ENCODE results near the gene LGALS7. TPM values are rescaled to one million over a fixed set of nuclear protein-coding genes. Genes with fewer than 3 reads are reported as not detected.
"Not testable (repeated sequence)": the region's sequence is repeated elsewhere in the genome, so short reads cannot be mapped to it uniquely, and the experiment has no call there.

The LGALS7 gene
- total RNA-seq, 1 experiment from 2014 or later = not detected

DNA sequence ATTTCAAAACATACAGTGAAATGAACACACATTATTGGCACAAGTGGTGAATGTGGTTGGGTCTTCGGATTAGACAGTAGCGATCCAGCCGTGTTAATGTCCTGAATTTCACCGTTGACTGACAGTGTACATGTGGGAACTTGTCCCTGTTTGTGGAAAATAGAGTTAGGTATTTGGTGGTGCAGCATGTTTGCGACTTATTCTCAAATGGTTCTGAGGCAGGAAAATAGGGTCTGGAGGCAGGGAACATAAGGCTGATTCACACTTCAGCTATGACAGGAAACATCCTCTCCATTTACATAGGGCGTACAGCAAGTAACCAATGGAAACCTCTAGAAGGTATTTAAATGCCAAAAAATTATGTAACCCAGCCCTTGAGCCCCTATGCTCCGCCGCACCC, 19.9 kb upstream of the LGALS7 start:
- H3K9me3 ChIP-seq = no peaks in the 10 kb centered on the region
- Mint-ChIP-seq H3K36me3 (ENCODE audit: insufficient read depth, unreplicated experiment) (peaks cover 4% of the 10 kb centered on the region), H3K4me3 (ENCODE audit: unreplicated experiment) (no peak overlapping the region), H3K9me3 (ENCODE audit: unreplicated experiment) (no peaks in the 10 kb centered on the region), H3K27ac (ENCODE audit: unreplicated experiment) (no peak overlapping the region), H3K4me1 (ENCODE audit: low read depth, unreplicated experiment) (no peaks in the 10 kb centered on the region), H3K27me3 (ENCODE audit: insufficient read depth, unreplicated experiment) (no peaks in the 10 kb centered on the region)
- 0 out of 2 replicates have a peak, but pooled peaks cover 6% of the 10 kb centered on the region for H3K4me1 ChIP-seq
- H3K27me3 ChIP-seq (replicated peaks; ENCODE audit: control insufficient read depth, insufficient read depth, low read length) = no peaks in the 10 kb centered on the region
- CTCF ChIA-PET = no interaction called here
- POLR2A ChIA-PET = no interaction called here
- DNase-seq = no peak
- intact Hi-C loops (cut with micrococcal nuclease; ENCODE audit: unreplicated experiment) = no loop called here
- H3K36me3 ChIP-seq (ENCODE audit: control insufficient read depth, insufficient read depth, low read length) = no peaks in the 10 kb centered on the region
- no TSS peak for BruUV-seq (replicated peaks)
- H3K4me3 ChIP-seq (ENCODE audit: low read depth, low read length) = no peak overlapping the region
- TF ChIP-seq, protein P1, sequence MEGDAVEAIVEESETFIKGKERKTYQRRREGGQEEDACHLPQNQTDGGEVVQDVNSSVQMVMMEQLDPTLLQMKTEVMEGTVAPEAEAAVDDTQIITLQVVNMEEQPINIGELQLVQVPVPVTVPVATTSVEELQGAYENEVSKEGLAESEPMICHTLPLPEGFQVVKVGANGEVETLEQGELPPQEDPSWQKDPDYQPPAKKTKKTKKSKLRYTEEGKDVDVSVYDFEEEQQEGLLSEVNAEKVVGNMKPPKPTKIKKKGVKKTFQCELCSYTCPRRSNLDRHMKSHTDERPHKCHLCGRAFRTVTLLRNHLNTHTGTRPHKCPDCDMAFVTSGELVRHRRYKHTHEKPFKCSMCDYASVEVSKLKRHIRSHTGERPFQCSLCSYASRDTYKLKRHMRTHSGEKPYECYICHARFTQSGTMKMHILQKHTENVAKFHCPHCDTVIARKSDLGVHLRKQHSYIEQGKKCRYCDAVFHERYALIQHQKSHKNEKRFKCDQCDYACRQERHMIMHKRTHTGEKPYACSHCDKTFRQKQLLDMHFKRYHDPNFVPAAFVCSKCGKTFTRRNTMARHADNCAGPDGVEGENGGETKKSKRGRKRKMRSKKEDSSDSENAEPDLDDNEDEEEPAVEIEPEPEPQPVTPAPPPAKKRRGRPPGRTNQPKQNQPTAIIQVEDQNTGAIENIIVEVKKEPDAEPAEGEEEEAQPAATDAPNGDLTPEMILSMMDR (IDR thresholded peaks at IDR 0.05; ENCODE audit: insufficient read depth in 1 of 2, low read depth in 1 of 2, low read length in 1 of 2, severe bottlenecking in 1 of 2, unreplicated experiment in 1 of 2) = no peak

DNA sequence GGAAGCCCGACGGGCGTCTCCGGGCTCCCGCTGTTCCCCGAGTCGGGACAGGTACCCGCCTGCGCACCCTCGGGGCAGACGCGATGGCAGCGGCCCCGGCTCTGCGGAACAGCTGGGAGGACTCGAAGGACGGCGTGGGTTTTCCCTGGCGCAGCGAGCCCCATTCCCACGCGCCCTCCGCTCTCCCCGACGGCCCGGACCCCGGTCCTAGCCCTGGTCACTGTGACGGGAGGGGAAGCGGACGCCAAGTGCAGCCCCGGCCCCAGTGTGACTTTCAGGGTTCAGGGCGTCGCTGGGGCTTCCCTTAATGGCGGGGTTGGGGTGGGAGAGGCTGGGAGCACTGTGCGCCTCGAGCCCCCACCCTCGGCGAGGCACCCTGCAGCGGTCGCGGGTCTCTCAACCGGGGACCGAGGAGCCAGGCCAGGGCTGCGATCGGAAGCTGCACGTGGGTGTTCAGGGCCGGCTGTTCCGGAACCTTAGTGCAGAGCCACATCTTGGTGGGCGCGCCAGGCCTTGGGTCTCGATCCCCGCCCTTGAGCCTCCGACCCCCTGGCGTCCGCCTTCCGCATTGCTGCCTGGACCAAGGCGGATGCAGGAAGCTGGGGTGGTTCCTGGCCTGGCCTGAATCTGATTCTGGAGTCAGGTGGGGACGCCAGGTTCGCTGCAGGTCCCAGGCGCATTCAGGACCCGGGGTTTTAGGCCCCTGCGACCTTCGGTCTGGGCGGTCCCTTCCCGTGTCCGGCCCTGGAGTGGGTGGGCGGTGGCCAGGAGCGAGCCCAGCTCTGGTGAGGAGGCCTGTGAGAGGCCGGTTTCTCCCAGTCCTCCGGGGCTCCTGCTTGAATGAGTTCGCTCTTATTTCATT, 19.2 kb upstream of the LGALS7 start:
- Histone ChIP-seq H3K9me3 (no peaks in the 10 kb centered on the region), H3K36me3 (ENCODE audit: control insufficient read depth, insufficient read depth, low read length) (no peaks in the 10 kb centered on the region), H3K27me3 (replicated peaks; ENCODE audit: control insufficient read depth, insufficient read depth, low read length) (no peaks in the 10 kb centered on the region), H3K4me3 (ENCODE audit: low read depth, low read length) (no peak overlapping the region), H3K4me1 (0 out of 2 replicates have a peak, but pooled peaks cover 6% of the 10 kb centered on the region)
- intact Hi-C loops (cut with micrococcal nuclease; ENCODE audit: unreplicated experiment) = no loop called here
- Mint-ChIP-seq H3K27me3 (ENCODE audit: insufficient read depth, unreplicated experiment) (no peaks in the 10 kb centered on the region), H3K9me3 (ENCODE audit: unreplicated experiment) (no peaks in the 10 kb centered on the region), H3K4me1 (ENCODE audit: low read depth, unreplicated experiment) (no peaks in the 10 kb centered on the region), H3K4me3 (ENCODE audit: unreplicated experiment) (no peak overlapping the region), H3K27ac (ENCODE audit: unreplicated experiment) (no peak overlapping the region), H3K36me3 (ENCODE audit: insufficient read depth, unreplicated experiment) (peaks cover 4% of the 10 kb centered on the region)
- TF ChIP-seq, protein P1 (IDR thresholded peaks at IDR 0.05; ENCODE audit: insufficient read depth in 1 of 2, low read depth in 1 of 2, low read length in 1 of 2, severe bottlenecking in 1 of 2, unreplicated experiment in 1 of 2) = no peak
- CTCF ChIA-PET = interaction anchor here (0.6 kb wide), 1 partner anchor 201 kb away, joined by 3 read pairs; no protein-coding TSS in a partner anchor
- no peak for DNase-seq
- no TSS peak for BruUV-seq (replicated peaks)
- POLR2A ChIA-PET = no interaction called here

DNA sequence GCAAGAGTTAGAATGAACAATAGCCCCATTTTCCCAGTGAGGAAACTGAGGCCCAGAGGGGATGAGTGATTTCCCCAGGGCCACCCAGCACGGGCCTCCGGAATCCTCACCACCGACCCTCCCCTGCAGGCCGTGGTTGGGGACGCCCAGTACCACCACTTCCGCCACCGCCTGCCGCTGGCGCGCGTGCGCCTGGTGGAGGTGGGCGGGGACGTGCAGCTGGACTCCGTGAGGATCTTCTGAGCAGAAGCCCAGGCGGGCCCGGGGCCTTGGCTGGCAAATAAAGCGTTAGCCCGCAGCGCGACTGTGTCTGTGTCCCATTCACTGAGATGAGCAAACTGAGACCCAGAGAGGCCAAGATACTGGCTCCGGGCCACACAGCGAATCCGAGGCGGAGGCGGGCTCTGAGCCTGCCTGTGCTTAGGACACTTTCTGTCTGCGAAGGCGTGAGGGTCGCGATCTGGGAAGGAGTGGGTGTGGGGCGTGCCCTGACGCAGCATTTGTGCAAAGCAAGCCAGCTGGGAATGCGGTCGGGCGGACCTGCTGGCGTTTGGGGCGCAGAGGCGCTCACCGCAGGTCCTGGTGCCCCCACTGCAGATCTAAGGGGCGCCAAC, 18.2 kb upstream of the LGALS7 start:
- H3K4me1 ChIP-seq; H3K27me3 ChIP-seq (replicated peaks; ENCODE audit: control insufficient read depth, insufficient read depth, low read length); BruUV-seq (replicated peaks); H3K4me3 Mint-ChIP-seq (ENCODE audit: unreplicated experiment); H3K36me3 Mint-ChIP-seq (ENCODE audit: insufficient read depth, unreplicated experiment); H3K9me3 Mint-ChIP-seq (ENCODE audit: unreplicated experiment); H3K27ac Mint-ChIP-seq (ENCODE audit: unreplicated experiment); H3K9me3 ChIP-seq; H3K4me1 Mint-ChIP-seq (ENCODE audit: low read depth, unreplicated experiment); CTCF ChIA-PET; H3K4me3 ChIP-seq (ENCODE audit: low read depth, low read length); DNase-seq; POLR2A ChIA-PET; intact Hi-C loops (cut with micrococcal nuclease; ENCODE audit: unreplicated experiment); H3K36me3 ChIP-seq (ENCODE audit: control insufficient read depth, insufficient read depth, low read length); H3K27me3 Mint-ChIP-seq (ENCODE audit: insufficient read depth, unreplicated experiment): not testable (repeated sequence)

DNA sequence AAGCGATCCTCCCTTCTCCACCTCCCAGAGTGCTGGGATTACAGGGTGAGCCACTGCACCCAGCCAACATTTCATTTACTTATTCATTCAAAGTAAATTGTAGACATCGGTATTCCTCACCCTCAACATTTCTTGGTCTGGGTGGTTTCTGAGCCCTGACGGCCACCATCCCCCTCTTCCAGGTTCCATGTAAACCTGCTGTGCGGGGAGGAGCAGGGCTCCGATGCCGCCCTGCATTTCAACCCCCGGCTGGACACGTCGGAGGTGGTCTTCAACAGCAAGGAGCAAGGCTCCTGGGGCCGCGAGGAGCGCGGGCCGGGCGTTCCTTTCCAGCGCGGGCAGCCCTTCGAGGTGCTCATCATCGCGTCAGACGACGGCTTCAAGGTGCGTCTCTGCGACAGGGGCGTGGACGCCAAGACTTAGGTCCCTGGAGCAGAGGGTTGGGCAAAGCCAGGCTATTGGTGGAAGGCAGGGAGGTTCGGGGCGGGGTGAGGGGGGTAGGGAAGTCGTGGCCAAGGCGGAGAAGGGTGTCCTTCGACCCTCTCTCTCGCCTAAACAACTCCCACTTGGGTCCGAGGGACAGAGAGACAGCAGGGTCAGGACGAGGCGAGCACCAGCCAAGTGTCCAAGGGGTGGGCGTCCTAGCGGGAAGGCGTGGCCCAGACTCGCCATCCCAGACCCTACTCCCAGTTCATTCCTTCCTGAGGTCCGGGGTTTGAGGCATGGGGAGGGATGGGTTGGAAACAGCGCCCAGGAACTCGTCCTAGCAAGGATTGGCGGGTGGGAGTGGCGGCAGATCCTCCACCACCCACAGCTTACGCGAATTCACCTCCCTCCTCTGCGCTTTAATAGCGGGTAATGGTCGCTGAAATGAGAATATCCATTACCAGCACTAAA, 17.4 kb upstream of the LGALS7 start:
- intact Hi-C loops (cut with micrococcal nuclease; ENCODE audit: unreplicated experiment); CTCF ChIA-PET; DNase-seq; H3K36me3 Mint-ChIP-seq (ENCODE audit: insufficient read depth, unreplicated experiment); H3K36me3 ChIP-seq (ENCODE audit: control insufficient read depth, insufficient read depth, low read length); H3K9me3 Mint-ChIP-seq (ENCODE audit: unreplicated experiment); BruUV-seq (replicated peaks); POLR2A ChIA-PET; H3K4me1 Mint-ChIP-seq (ENCODE audit: low read depth, unreplicated experiment); H3K27ac Mint-ChIP-seq (ENCODE audit: unreplicated experiment); H3K4me1 ChIP-seq; H3K4me3 Mint-ChIP-seq (ENCODE audit: unreplicated experiment); H3K4me3 ChIP-seq (ENCODE audit: low read depth, low read length); H3K27me3 ChIP-seq (replicated peaks; ENCODE audit: control insufficient read depth, insufficient read depth, low read length); H3K27me3 Mint-ChIP-seq (ENCODE audit: insufficient read depth, unreplicated experiment); H3K9me3 ChIP-seq: not testable (repeated sequence)
